ENCODE results near the gene NUDCD3.

NUDCD3 gene

GRCh38 chr7:44482502-44483485 lies 7.7 kb downstream of the NUDCD3 start:
- no peak for DNase-seq (ENCODE audit: low read depth in 1 of 2, low spot score in 1 of 2)

GRCh38 chr7:44477938-44478337 lies 12.5 kb downstream of the NUDCD3 start:
- DNase-seq (ENCODE audit: low read depth in 1 of 2, low spot score in 1 of 2) = no peak

GRCh38 chr7:44477063-44477830 lies 13.2 kb downstream of the NUDCD3 start:
- peak in 1 of 2 donors; percentile 31 for DNase-seq (ENCODE audit: low read depth in 1 of 2, low spot score in 1 of 2)

- no peak for DNase-seq (ENCODE audit: low read depth in 1 of 2, low spot score in 1 of 2)
These were observed 14.1 kb downstream of the NUDCD3 start for GRCh38 chr7:44476313-44476712.

GRCh38 chr7:44473295-44473694 lies 17.2 kb downstream of the NUDCD3 start:
- no peak for DNase-seq (ENCODE audit: low read depth in 1 of 2, low spot score in 1 of 2)

GRCh38 chr7:44472843-44473242 lies 17.6 kb downstream of the NUDCD3 start:
- DNase-seq (ENCODE audit: low read depth in 1 of 2, low spot score in 1 of 2) = no peak

GRCh38 chr7:44471850-44472249 lies 18.6 kb downstream of the NUDCD3 start:
- DNase-seq (ENCODE audit: low read depth in 1 of 2, low spot score in 1 of 2) = no peak

GRCh38 chr7:44471436-44471835 lies 19.0 kb downstream of the NUDCD3 start:
- DNase-seq (ENCODE audit: low read depth in 1 of 2, low spot score in 1 of 2) = no peak

- no peak for DNase-seq (ENCODE audit: low read depth in 1 of 2, low spot score in 1 of 2)
These were observed 19.7 kb downstream of the NUDCD3 start for GRCh38 chr7:44470628-44471245.

GRCh38 chr7:44470135-44470479 lies 20.4 kb downstream of the NUDCD3 start:
- DNase-seq (ENCODE audit: low read depth in 1 of 2, low spot score in 1 of 2) = no peak

- no peak for DNase-seq (ENCODE audit: low read depth in 1 of 2, low spot score in 1 of 2)
These were observed 20.9 kb downstream of the NUDCD3 start for GRCh38 chr7:44469461-44470134.

GRCh38 chr7:44467217-44467548 lies 23.3 kb downstream of the NUDCD3 start:
- no peak for DNase-seq (ENCODE audit: low read depth in 1 of 2, low spot score in 1 of 2)

- no peak for DNase-seq (ENCODE audit: low read depth in 1 of 2, low spot score in 1 of 2)
These were observed 23.9 kb downstream of the NUDCD3 start for GRCh38 chr7:44466300-44467216.

- DNase-seq (ENCODE audit: low read depth in 1 of 2, low spot score in 1 of 2) = no peak
These were observed 25.0 kb downstream of the NUDCD3 start for GRCh38 chr7:44465490-44465889.

GRCh38 chr7:44463169-44463808 lies 27.2 kb downstream of the NUDCD3 start:
- no peak for DNase-seq (ENCODE audit: low read depth in 1 of 2, low spot score in 1 of 2)

GRCh38 chr7:44461387-44461786 lies 29.1 kb downstream of the NUDCD3 start:
- DNase-seq (ENCODE audit: low read depth in 1 of 2, low spot score in 1 of 2) = no peak

GRCh38 chr7:44460325-44460724 lies 30.1 kb downstream of the NUDCD3 start:
- DNase-seq (ENCODE audit: low read depth in 1 of 2, low spot score in 1 of 2) = peak in 1 of 2 donors; percentile 21

- DNase-seq (ENCODE audit: low read depth in 1 of 2, low spot score in 1 of 2) = no peak
These were observed 35.3 kb downstream of the NUDCD3 start for GRCh38 chr7:44455155-44455554.

GRCh38 chr7:44454348-44454747 lies 36.1 kb downstream of the NUDCD3 start:
- no peak for DNase-seq (ENCODE audit: low read depth in 1 of 2, low spot score in 1 of 2)

- no peak for DNase-seq (ENCODE audit: low read depth in 1 of 2, low spot score in 1 of 2)
These were observed 39.3 kb downstream of the NUDCD3 start for GRCh38 chr7:44451123-44451522.
